Left cardiac atrium (tissue), 4 donors: Measurements from ENCODE around the gene GARIN1A. TPM values are rescaled to one million over a fixed set of nuclear protein-coding genes. Genes with fewer than 3 reads are reported as not detected.

Experiments
- ATAC-seq, 2 donors: fragments of 200-7000 bp; cut with Tn5 transposase; one replicate each; pipeline ENCODE4 v1.9.1; 2020; ENCODE audit warnings: mild to moderate bottlenecking in 2 of 2, moderate library complexity in 2 of 2
- DNase-seq: peaks from one replicate; pipeline ENCODE4 v3.0.0-alpha.2; 2020
- intact Hi-C, 2 donors: fragments of 100-400 bp; cut with DNase I; formaldehyde crosslinking; loops; one replicate each; pipeline versions ENCODE4 v1.14.1 to v1.15.1; 2022 to 2023
- total RNA-seq, 2 donors: library from RNA; stranded (reverse); fragmentation: NEBNext Ultra II Directional; extraction: Animal tissue kit (Norgen Biotek cat#: 25700); gene quantifications; one replicate each; pipeline ENCODE4 v1.2.1, GENCODE V29; 2021
- donor health status: DM: no; HTN: yes; CAD: no.
- donor health status: DM: no; HTN: yes; CAD: no; lungs with severe emphysema.
- donor health status: DM: yes; HTN: yes; CAD: no.
- donor health status: Dilated cardiomyopathy.

The GARIN1A gene
- total RNA-seq, 2 donors from 2014 or later: 2.1 to 2.9 TPM

GRCh38 chr7:128708235-128708634 is 36.1 kb downstream of the GARIN1A start:
- ATAC-seq: no peak
- no peak for DNase-seq
- intact Hi-C loops: no loop called here

- ATAC-seq: no peak
- DNase-seq: no peak
- intact Hi-C loops: no loop called here
These were observed 36.7 kb downstream of the GARIN1A start for GRCh38 chr7:128708824-128709223.

- ATAC-seq (no peak), DNase-seq (no peak)
- intact Hi-C loops: no loop called here
These were observed 38.4 kb downstream of the GARIN1A start for GRCh38 chr7:128710481-128710880.

- intact Hi-C loops: no loop called here
- no peak for DNase-seq
- ATAC-seq: no peak
These were observed 41.7 kb downstream of the GARIN1A start for GRCh38 chr7:128713794-128714193.

GRCh38 chr7:128714701-128715495 is 42.8 kb downstream of the GARIN1A start:
- ATAC-seq: no peak
- no peak for DNase-seq
- intact Hi-C loops: no loop called here

- intact Hi-C loops: no loop called here
- ATAC-seq (no peak), DNase-seq (no peak)
These were observed 47.0 kb downstream of the GARIN1A start for GRCh38 chr7:128718967-128719642.

- DNase-seq (no peak), ATAC-seq (no peak)
- intact Hi-C loops: no loop called here
These were observed 49.3 kb downstream of the GARIN1A start for GRCh38 chr7:128721376-128721775.

Other genes with a start within 250 kb of the GARIN1A start
- 10 to 100 TPM in 1 of 2 donors, 1 to 10 TPM in 1; 9.7 to 15.2 TPM for gene HILPDA, start 216.4 kb upstream of the GARIN1A start, total RNA-seq
- 10 to 100 TPM; 17.2 to 19.3 TPM for gene METTL2B, start 195.5 kb upstream of the GARIN1A start, total RNA-seq
- gene CALU, start 67.1 kb downstream of the GARIN1A start, total RNA-seq: 100 to 1,000 TPM; 190 to 353 TPM
- not detected for gene OPN1SW, start 103.5 kb downstream of the GARIN1A start, total RNA-seq
- gene CCDC136, start 119.7 kb downstream of the GARIN1A start, total RNA-seq: 1 to 10 TPM; 2.9 to 7.2 TPM
- gene FLNC, start 158.1 kb downstream of the GARIN1A start, total RNA-seq: 100 to 1,000 TPM; 226 to 257 TPM
- gene ATP6V1F, start 190.6 kb downstream of the GARIN1A start, total RNA-seq: 100 to 1,000 TPM; 117 to 119 TPM
- gene KCP, start 238.4 kb downstream of the GARIN1A start, total RNA-seq: under 1 TPM; 0.31 to 0.50 TPM